KOPT-K1 (cell line): ENCODE data around the gene FAM120C.

ENCODE experiments used
- H3K27ac ChIP-seq: fragments of 200-600 bp; sonication (generic); 2 replicates; pipeline ENCODE4 v1.5.1; 2016; ENCODE audit warnings: antibody characterized with exemption, mild to moderate bottlenecking, low read depth, low read length; ENCODE audit not compliant: poor library complexity, severe bottlenecking
- H3K36me3 ChIP-seq: fragments of 200-600 bp; sonication (generic); 2 replicates; pipeline ENCODE4 v1.5.1; 2017; ENCODE audit warnings: antibody characterized with exemption, mild to moderate bottlenecking, low read length, moderate library complexity; ENCODE audit not compliant: insufficient read depth
- H3K9me3 ChIP-seq: fragments of 200-600 bp; sonication (generic); 2 replicates; pipeline ENCODE4 v1.5.1; 2017; ENCODE audit warnings: antibody characterized with exemption, low read length, mild to moderate bottlenecking; ENCODE audit not compliant: insufficient read depth, poor library complexity, severe bottlenecking

The FAM120C gene

DNA sequence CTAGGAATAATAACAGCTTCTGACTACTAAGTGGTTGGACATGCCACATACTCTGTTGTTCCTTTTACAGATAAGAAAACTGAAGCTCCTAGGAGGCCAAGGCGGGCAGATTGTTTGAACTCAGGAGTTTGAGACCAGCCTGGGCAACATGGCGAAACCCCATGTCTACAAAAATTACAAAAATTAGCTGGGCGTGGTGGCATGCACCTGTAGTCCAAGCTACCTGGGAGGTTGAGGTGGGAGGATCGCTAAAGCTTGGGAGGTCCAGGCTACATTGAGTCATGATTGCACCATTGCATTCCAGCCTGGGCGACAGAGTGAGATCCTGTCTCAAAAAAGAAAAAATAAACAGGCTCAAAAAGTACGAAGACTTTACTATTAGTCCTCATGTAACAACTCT is 108.2 kb downstream of the FAM120C start:
- Histone ChIP-seq H3K36me3 (no peaks in the 10 kb centered on the region; the same call in 1 of the 2 replicates), H3K27ac (no peak overlapping the region), H3K9me3 (no peaks in the 10 kb centered on the region)

DNA sequence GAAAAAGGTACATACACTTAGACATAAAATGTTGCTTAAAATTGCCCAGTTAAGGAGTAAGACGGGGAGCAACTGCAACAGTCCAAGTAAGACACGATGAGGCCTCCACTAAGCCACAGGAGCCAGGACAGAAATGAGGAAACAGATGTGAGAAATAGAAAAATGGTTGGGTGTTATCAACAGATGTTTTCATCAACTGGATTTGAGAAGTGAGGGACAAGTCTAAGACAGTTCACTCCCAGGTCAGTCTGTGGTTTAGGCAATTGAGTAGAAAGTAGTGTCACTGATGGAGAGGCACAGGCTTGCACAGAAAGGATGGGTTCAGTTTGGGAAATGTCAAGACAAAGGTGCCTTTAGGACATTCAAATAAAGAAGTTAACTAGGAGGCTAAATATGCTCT is 115.3 kb downstream of the FAM120C start:
- H3K27ac ChIP-seq, result no peak overlapping the region
- no peaks in the 10 kb centered on the region; the same call in 1 of the 2 replicates for H3K36me3 ChIP-seq
- no peaks in the 10 kb centered on the region for H3K9me3 ChIP-seq

DNA sequence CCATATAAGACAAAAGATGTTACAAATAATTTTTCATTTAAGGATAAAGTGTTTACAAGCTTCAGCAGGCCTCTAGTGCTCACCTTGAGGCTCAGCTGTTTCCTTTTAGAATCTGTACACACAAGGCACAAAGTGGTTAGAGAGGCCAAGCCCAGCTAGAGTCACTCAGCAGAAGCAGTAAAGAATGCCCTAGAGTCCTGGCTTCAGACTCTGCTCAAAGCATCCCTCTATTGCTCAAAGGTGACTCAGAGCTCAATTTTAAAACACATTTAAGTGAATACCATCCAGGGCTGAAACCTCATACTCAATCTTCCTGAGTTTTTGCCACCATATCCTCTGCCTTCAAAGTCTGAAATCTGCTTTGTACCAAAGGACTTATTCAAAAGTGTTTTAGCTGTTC is 116.2 kb downstream of the FAM120C start:
- no peaks in the 10 kb centered on the region for H3K9me3 ChIP-seq
- H3K27ac ChIP-seq, result no peak overlapping the region
- no peaks in the 10 kb centered on the region; the same call in 1 of the 2 replicates for H3K36me3 ChIP-seq

DNA sequence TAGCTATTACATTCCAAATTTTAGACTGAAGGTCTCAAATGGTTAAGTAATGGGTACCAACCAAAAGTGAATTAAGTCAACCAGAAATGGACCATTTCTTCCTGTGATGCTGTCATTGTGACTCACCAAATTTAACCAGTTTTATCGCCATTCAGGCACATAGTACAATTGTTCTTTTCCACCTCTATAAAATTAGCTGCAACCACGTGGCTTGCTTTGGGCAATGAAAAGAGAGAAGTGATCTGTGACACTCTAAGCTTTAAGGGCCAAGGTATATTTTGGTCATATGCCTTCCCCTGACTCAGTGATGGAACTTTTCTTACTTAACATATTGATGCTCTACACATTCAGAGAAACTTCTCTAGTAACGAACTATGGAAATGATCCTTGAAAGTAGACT is 118.5 kb downstream of the FAM120C start:
- Histone ChIP-seq H3K36me3 (no peaks in the 10 kb centered on the region), H3K27ac (no peak overlapping the region), H3K9me3 (no peaks in the 10 kb centered on the region)

DNA sequence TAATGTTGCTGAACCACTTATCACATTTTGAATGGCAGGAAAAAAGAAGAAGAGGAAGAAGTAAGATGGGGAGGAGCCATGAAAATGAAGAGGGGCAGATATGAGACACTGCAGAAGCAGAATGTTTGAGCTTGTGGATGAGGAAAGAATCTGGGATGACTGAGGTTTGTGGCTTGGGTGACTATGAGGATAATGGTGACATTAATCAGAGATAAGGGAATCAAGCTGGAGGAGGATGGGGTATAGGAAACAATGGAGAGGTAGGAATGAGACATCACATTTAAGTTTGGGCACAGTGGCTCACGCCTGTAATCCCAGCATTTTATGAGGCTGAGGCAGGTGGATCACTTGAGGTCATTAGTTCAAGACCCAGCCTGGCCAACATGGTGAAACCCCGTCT is 119.7 kb downstream of the FAM120C start:
- no peaks in the 10 kb centered on the region for H3K36me3 ChIP-seq
- H3K9me3 ChIP-seq, result no peaks in the 10 kb centered on the region
- no peak overlapping the region for H3K27ac ChIP-seq

DNA sequence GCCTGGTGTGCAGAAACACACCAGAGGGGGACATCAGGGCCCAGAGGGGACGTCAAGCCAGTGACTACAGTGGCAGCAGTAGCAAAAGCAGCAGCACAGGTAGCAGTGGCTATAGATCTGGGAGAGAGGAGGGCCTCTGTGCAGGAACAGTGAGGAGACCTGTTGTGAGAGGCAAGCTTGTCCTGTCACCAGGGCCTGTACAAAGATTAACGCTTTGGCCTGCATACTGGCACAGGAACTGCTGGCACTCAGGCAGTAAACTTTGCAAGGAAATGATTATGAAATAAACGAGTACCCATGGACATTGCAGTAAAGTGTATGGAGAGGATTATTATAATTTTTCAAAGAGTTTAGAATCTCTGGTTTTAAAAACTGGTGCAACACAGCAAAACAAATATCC is 133.3 kb downstream of the FAM120C start:
- H3K27ac ChIP-seq, result no peak overlapping the region
- H3K9me3 ChIP-seq, result no peaks in the 10 kb centered on the region
- no peaks in the 10 kb centered on the region for H3K36me3 ChIP-seq

DNA sequence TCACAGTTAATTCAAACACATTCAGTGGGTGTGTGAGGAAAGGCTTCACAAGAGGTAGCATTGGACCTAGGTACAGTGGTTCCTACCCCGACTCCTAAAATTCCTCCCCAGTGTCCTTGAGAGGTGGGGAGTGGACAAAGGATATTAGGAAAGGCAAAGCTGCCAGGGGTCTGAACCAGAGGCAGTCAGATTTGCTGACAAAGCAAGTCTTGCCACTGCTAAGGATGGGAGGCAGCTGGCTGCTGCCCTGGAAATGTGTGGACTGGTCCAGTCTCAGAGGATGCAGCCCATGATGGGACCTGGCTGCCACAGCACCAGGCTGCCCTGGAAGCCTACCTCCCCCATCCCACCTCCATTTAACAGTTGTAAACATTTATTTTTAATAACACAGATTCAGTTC is 134.6 kb downstream of the FAM120C start:
- Histone ChIP-seq H3K9me3 (no peaks in the 10 kb centered on the region), H3K27ac (no peak overlapping the region), H3K36me3 (no peaks in the 10 kb centered on the region)

DNA sequence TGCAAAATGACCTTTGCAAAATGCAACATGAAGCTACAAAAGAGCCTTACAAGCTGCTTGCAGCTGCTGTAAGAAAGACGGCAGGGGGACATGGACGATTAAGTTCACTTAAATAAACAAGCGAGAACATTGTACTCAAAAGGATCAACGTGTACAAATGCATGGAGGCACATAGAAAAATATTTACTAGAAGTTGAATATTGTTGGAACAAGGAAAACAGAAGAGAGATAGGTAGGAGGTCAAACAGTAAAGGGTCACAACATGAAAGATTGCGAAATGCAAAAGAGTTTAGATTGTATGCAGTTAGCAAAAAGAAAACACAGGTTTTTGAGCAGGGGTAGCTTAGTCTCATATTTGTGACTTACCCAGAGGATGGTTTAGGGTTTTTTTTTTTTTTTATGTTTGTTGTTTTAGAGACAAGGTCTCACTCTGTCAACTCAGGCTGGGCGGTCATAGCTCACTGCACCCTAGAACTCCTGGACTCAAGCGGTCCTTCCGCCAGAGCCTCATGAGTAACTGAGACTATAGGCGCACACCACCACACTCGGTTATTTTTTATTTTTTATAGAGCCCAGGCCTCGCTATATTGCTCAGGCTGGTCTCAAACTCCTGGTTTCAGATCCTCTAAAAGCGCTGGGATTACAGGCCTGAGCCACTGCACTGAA is 137.4 kb downstream of the FAM120C start:
- Histone ChIP-seq H3K27ac (peak overlapping the region; percentile 88), H3K9me3 (no peaks in the 10 kb centered on the region), H3K36me3 (peaks cover 10% of the 10 kb centered on the region)

DNA sequence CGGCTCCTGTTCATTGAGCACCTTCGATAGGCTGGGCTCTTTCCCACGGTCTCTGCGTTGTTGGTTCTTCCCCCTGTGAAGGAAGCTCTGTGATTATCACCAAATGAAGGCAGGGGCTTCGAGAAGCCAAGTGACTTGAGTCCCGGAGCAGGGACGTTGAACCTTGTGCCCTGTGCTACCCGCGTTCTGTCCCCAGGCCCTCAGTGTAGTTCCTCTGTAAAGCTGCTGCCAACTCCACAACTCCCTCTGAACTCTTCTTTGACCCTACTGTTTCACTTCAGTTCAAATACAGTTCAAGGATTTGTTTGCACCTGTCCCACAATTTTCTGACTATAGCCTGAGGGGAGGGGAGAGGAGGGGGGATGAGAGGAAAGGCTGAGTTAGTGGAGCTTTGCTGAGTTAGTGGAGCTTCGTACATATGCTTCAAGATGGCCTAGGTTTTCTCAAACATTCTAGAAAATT is 138.1 kb downstream of the FAM120C start:
- peaks cover 18% of the 10 kb centered on the region for H3K36me3 ChIP-seq
- H3K9me3 ChIP-seq, result no peaks in the 10 kb centered on the region
- H3K27ac ChIP-seq, result peak overlapping the region; percentile 88

DNA sequence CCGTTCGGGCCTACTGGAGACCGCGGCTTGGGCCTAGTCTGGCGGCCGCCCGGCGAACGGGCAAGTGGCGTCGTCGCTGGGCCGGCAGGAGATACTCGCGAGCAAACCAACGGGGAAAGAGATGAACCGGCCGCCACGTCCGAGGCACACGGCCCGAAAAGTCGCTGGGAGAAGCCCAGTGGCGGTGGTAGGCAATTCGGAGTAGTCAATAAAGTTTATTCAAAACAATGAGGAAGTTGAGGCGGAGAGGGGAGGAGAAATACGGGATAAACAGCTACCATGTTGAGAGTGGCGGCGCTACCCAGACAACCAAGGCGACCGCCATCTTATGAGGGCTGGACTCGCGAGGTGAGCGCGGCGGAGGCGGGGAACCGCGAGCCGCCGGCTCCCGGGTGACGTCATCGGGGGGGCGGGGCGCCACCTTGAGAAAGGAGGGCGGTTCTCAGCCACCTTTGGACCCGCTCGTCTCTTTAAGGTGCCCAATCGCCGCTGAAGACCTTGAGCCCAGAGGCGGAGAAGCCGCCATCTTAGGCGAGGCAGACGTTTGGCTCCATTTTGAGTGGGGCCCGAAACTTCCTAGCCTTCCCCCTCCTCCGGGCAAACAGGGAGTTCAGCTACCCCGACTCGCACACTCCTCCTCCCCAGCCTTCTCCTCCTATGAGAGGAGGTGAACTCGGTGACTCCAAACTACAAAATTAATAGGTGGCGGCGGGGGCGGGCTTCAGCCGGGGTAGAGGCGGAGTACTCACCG is 138.8 kb downstream of the FAM120C start, which contains the start of gene PHF8:
Gene PHF8, minus strand, starts transcription at position 348 of the 751 bp plus-strand sequence. CDS start 1,745 bp downstream, outside the sequence.
- Histone ChIP-seq H3K9me3 (no peaks in the 10 kb centered on the region), H3K27ac (peak within 1 kb of the TSS; percentile 88), H3K36me3 (peaks cover 24% of the 10 kb centered on the region)

DNA sequence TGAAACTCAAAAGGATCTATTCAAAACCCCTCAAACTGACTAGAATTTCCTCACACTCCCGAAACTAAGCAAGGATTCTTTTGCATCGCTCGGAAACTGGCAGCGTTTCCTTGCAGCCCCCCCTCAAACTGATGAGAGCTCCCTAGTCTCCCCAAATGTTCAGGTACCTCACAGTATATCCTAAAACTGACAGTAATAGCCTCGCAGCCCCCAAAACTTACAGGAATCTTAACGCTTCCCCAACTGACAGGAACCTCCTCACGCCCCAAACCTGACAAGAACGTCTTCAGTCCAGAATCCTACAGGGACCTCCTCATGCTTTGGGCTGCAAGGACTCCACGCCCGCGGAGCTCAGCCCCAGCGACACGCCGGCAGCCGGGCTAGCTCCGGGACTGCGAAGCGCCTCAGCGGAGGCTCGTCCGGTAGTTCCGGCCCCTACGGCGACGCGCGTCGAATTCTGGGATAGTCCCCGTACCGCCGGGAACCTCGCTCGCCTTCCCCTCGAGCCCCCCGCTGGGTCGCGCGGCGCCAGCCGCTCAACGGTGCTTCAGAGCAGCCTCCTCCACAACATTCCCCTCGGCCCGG is 139.4 kb downstream of the FAM120C start:
- H3K27ac ChIP-seq, result peak overlapping the region; percentile 88
- no peaks in the 10 kb centered on the region for H3K9me3 ChIP-seq

DNA sequence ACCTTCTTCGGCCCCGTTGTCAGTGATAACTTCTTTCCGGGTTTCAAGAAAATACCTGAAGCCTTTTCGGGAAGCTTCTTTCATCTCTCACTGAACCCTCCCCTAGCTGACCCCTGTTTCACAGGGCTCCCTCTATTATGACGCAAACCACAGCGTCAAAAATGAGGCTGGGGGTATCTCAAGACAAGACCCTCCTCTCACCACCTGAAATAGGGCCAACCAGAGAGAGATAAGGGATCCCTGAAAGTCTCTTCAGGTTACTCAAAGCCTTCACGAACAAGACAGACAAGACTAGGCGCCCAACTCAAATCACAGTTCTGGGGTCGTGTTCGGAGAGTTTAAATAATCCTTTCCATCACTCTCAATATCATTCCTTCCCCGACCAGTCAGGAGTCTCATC is 140.0 kb downstream of the FAM120C start:
- peaks cover 35% of the 10 kb centered on the region for H3K36me3 ChIP-seq
- peak overlapping the region; percentile 88 for H3K27ac ChIP-seq
- H3K9me3 ChIP-seq, result no peaks in the 10 kb centered on the region

More for the DNA sequence above, 139.4 kb downstream of the FAM120C start:
- peaks cover 30% of the 10 kb centered on the region for H3K36me3 ChIP-seq

DNA sequence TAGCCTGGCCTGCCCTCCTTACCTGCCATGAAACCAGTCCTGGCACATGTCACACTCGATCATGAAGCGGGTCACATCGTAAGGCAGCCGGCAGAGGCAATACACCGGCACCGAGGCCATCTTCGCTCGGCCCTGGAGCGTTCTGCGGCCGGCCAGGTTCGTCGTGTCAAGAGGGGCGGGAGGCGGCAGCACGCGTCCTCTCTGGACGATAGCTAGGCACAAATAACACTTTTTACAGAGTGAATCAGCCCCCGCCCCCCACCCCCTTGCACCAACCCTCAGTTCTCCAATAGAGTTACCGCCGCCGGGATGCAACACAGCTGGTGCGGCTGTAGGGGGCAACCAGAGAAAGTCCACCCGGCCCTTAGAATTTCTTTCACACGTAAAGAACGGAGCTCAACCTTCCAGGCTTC is 140.4 kb downstream of the FAM120C start:
- H3K27ac ChIP-seq, result no peak overlapping the region
- H3K36me3 ChIP-seq, result peaks cover 38% of the 10 kb centered on the region
- H3K9me3 ChIP-seq, result no peaks in the 10 kb centered on the region

DNA sequence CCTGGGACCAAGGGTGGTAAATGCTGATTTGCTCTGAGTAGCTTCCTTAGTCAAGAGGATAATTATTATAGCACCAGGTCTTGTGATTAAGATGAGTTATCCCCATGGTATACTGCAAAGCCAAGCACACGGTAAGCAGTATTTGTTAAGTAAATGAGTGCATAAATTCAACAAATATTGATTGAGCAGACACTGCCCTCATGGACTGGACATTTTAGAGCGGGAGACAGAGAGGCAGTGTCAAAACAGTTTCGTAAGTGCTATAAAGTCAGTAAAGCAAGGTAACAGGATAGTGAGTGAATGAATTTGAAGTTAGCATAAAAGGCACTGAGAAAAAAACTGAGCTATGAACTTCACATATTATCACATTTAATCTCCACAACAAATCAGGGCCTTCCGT is 152.7 kb downstream of the FAM120C start:
- H3K9me3 ChIP-seq, result no peaks in the 10 kb centered on the region
- no peak overlapping the region for H3K27ac ChIP-seq
- peaks cover 83% of the 10 kb centered on the region for H3K36me3 ChIP-seq

DNA sequence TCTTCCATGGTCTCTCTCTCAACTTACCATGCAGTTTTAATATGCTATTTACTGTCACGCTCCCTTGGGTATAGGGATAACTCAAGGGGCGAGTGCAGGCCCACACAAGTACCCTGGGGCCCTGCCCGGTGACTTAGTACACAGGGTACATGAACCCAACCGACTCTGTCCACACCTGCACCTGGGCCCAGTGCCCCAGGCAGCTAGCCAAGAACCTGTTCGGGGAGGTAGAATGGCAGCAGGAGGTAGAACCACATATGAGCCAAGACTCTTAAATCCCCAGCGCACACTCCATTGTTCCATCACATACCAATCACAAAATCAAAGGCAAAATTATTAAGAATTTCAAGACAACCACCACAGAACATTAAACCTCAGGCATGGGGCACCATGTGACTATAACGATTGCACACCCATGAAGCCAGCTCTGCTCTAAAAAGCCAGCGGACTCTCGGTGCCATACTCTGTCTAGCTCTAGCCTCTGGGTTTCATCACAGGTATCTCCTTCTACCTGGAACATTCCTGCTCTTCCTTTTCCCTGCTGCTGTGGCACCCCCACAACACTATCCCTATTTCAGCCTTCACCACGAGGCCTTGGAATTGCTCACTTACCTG is 153.4 kb downstream of the FAM120C start:
- Histone ChIP-seq H3K9me3 (no peaks in the 10 kb centered on the region), H3K36me3 (peaks cover 83% of the 10 kb centered on the region), H3K27ac (no peak overlapping the region)
